ENCODE data around the gene C16orf96.

The C16orf96 gene

DNA sequence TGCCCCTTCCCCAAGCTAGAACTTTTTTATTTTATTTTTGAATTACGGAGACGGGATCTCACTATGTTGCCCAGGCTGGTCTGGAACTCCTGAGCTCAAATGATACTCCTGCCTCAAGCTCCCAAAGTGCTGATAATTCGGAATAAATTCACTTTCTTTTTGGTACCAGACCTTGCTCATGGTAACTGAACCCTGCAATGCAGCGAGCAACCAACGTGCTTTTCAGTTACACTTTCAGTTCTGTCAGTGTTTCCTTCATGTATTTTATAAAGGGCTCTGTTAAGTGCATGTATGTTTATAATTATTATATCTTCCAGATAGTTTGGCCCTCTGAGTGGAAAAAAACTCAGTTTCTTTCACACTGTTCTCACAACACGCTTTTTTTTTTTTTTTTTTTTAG, 13.9 kb downstream of the C16orf96 start:
- no peak overlapping the region for H3K27ac ChIP-seq (ENCODE audit: extremely low read depth, low read depth, low read length)
- ChIA-PET CTCF (no interaction called here), POLR2A (interaction anchor here (1.1 kb wide), 1 partner anchor 14 kb away, joined by 11 read pairs; the partner anchor contains the start of gene C16orf96)

DNA sequence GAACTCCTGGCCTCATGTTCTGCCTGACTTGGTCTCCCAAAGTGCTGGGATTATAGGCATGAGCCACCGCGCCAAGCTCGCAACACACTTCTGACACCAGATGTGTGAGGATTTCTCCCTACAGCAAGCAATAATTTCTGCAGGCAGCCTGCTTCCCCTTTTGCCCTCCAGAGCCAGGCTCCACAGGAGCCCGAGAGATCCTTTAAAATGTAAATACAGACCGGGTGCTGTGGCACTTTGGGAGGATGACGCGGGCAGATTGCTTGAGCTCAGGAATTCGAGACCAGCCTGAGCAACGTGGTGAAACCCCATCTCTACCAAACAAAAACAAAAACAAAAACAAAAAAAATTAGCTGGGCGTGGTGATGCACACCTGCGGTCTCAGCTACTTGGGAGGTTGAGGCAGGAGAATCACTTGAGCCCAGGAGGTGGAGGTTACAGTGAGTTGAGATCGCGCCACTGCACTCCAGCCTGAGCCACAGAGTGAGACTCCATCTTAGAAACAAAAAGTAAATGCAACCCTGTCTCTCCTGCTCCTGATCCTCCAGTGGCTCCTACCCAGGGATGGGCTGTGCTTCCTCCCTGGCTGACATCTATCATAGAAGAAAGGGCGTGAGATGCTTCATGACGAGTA, 14.7 kb downstream of the C16orf96 start:
- Histone ChIP-seq H3K9me3 (ENCODE audit: control insufficient read depth, insufficient read depth, low read depth, low read length) (no peaks in the 10 kb centered on the region), H3K27ac (ENCODE audit: extremely low read depth, low read depth, low read length) (no peak overlapping the region), H3K36me3 (ENCODE audit: control insufficient read depth in 2 of 2, insufficient read depth in 1 of 2, low read length in 2 of 2) (no peaks in the 10 kb centered on the region), H3K4me3 (ENCODE audit: low read depth, low read length) (no peak overlapping the region), H3K4me1 (ENCODE audit: control insufficient read depth, insufficient read depth, low read length) (no peaks in the 10 kb centered on the region)
- ChIA-PET POLR2A (no interaction called here), CTCF (no interaction called here)
- TF ChIP-seq ZNF174 (tag by site-specific recombination; IDR thresholded peaks at IDR 0.05) (no peak), ZNF48 (tag by site-specific recombination; IDR thresholded peaks at IDR 0.05) (no peak), PRDM1 (tag by site-specific recombination; IDR thresholded peaks at IDR 0.05) (no peak)

More for the DNA sequence above, 13.9 kb downstream of the C16orf96 start:
- no peaks in the 10 kb centered on the region for H3K9me3 ChIP-seq (ENCODE audit: control insufficient read depth, insufficient read depth, low read depth, low read length)
- no peaks in the 10 kb centered on the region for H3K4me1 ChIP-seq (ENCODE audit: control insufficient read depth, insufficient read depth, low read length)
- TF ChIP-seq ZIC2 (tag by site-specific recombination; IDR thresholded peaks at IDR 0.05) (no peak), KLF16 (tag by site-specific recombination; IDR thresholded peaks at IDR 0.05) (no peak), ZNF510 (tag by site-specific recombination; IDR thresholded peaks at IDR 0.05; ENCODE audit: insufficient replicate concordance) (no peak), ZNF433 (tag by site-specific recombination; IDR thresholded peaks at IDR 0.05; ENCODE audit: low read depth) (no peak), ZNF560 (tag by site-specific recombination; IDR thresholded peaks at IDR 0.05; ENCODE audit: borderline replicate concordance) (no peak), ZNF10 (tag by site-specific recombination; IDR thresholded peaks at IDR 0.05) (no peak), ZNF664 (tag by site-specific recombination; IDR thresholded peaks at IDR 0.05) (no peak), ZNF521 (tag by site-specific recombination; IDR thresholded peaks at IDR 0.05) (no peak), ZNF174 (tag by site-specific recombination; IDR thresholded peaks at IDR 0.05) (no peak), ZNF248 (tag by site-specific recombination; IDR thresholded peaks at IDR 0.05) (no peak), KLF1 (tag by site-specific recombination; IDR thresholded peaks at IDR 0.05) (no peak), ZNF830 (tag by site-specific recombination; IDR thresholded peaks at IDR 0.05; ENCODE audit: low read depth) (no peak), YY1 (tag by site-specific recombination; IDR thresholded peaks at IDR 0.05) (no peak), ZNF629 (tag by site-specific recombination; IDR thresholded peaks at IDR 0.05) (no peak)
- TF ChIP-seq, protein P1, sequence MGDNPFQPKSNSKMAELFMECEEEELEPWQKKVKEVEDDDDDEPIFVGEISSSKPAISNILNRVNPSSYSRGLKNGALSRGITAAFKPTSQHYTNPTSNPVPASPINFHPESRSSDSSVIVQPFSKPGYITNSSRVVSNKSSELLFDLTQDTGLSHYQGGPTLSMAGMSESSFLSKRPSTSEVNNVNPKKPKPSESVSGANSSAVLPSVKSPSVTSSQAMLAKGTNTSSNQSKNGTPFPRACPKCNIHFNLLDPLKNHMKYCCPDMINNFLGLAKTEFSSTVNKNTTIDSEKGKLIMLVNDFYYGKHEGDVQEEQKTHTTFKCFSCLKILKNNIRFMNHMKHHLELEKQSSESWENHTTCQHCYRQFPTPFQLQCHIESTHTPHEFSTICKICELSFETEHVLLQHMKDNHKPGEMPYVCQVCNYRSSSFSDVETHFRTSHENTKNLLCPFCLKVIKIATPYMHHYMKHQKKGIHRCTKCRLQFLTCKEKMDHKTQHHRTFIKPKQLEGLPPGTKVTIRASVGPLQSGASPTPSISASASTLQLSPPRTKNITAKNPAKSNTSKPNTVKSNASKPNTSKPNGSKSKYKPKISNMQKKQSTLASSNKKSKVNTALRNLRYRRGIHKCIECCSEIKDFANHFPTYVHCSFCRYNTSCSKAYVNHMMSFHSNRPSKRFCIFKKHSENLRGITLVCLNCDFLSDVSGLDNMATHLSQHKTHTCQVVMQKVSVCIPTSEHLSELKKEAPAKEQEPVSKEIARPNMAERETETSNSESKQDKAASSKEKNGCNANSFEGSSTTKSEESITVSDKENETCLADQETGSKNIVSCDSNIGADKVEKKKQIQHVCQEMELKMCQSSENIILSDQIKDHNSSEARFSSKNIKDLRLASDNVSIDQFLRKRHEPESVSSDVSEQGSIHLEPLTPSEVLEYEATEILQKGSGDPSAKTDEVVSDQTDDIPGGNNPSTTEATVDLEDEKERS (tag by site-specific recombination; IDR thresholded peaks at IDR 0.05) = no peak
- TF ChIP-seq, protein P2, sequence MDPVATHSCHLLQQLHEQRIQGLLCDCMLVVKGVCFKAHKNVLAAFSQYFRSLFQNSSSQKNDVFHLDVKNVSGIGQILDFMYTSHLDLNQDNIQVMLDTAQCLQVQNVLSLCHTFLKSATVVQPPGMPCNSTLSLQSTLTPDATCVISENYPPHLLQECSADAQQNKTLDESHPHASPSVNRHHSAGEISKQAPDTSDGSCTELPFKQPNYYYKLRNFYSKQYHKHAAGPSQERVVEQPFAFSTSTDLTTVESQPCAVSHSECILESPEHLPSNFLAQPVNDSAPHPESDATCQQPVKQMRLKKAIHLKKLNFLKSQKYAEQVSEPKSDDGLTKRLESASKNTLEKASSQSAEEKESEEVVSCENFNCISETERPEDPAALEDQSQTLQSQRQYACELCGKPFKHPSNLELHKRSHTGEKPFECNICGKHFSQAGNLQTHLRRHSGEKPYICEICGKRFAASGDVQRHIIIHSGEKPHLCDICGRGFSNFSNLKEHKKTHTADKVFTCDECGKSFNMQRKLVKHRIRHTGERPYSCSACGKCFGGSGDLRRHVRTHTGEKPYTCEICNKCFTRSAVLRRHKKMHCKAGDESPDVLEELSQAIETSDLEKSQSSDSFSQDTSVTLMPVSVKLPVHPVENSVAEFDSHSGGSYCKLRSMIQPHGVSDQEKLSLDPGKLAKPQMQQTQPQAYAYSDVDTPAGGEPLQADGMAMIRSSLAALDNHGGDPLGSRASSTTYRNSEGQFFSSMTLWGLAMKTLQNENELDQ (tag by site-specific recombination; IDR thresholded peaks at IDR 0.05; ENCODE audit: low read depth) = no peak
- TF ChIP-seq, protein P3, sequence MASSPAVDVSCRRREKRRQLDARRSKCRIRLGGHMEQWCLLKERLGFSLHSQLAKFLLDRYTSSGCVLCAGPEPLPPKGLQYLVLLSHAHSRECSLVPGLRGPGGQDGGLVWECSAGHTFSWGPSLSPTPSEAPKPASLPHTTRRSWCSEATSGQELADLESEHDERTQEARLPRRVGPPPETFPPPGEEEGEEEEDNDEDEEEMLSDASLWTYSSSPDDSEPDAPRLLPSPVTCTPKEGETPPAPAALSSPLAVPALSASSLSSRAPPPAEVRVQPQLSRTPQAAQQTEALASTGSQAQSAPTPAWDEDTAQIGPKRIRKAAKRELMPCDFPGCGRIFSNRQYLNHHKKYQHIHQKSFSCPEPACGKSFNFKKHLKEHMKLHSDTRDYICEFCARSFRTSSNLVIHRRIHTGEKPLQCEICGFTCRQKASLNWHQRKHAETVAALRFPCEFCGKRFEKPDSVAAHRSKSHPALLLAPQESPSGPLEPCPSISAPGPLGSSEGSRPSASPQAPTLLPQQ (tag by site-specific recombination; IDR thresholded peaks at IDR 0.05) = no peak
- TF ChIP-seq, protein P4, sequence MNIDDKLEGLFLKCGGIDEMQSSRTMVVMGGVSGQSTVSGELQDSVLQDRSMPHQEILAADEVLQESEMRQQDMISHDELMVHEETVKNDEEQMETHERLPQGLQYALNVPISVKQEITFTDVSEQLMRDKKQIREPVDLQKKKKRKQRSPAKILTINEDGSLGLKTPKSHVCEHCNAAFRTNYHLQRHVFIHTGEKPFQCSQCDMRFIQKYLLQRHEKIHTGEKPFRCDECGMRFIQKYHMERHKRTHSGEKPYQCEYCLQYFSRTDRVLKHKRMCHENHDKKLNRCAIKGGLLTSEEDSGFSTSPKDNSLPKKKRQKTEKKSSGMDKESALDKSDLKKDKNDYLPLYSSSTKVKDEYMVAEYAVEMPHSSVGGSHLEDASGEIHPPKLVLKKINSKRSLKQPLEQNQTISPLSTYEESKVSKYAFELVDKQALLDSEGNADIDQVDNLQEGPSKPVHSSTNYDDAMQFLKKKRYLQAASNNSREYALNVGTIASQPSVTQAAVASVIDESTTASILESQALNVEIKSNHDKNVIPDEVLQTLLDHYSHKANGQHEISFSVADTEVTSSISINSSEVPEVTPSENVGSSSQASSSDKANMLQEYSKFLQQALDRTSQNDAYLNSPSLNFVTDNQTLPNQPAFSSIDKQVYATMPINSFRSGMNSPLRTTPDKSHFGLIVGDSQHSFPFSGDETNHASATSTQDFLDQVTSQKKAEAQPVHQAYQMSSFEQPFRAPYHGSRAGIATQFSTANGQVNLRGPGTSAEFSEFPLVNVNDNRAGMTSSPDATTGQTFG (tag by site-specific recombination; IDR thresholded peaks at IDR 0.05; ENCODE audit: borderline replicate concordance) = no peak
- no peak overlapping the region for H3K4me3 ChIP-seq (ENCODE audit: low read depth, low read length)
- H3K36me3 ChIP-seq (ENCODE audit: control insufficient read depth in 2 of 2, insufficient read depth in 1 of 2, low read length in 2 of 2) = no peaks in the 10 kb centered on the region

Data from HEK293 (cell line).